Loucy (cell line): ENCODE data around the gene SCN4A.
"Not testable (repeated sequence)": the region's sequence is repeated elsewhere in the genome, so short reads cannot be mapped to it uniquely, and the experiment has no call there.

Experiments used
- H2AFZ ChIP-seq: fragments of 200-600 bp; sonication (generic); 2 replicates; pipeline ENCODE4 v1.6.0; 2016; ENCODE audit warnings: antibody characterized with exemption, mild to moderate bottlenecking, low read length, moderate library complexity
- H3F3A ChIP-seq: fragments of 200-600 bp; 2 replicates; pipeline ENCODE4 v1.6.0; 2016; ENCODE audit warnings: antibody characterized with exemption, low read depth, mild to moderate bottlenecking
- H3K27me3 ChIP-seq: fragments of 200-600 bp; sonication (generic); 2 replicates; pipeline ENCODE4 v1.6.1; 2014; ENCODE audit warnings: low read length, mild to moderate bottlenecking; ENCODE audit not compliant: insufficient read depth, poor library complexity, severe bottlenecking
- H3K36me3 ChIP-seq: fragments of 200-600 bp; sonication (generic); 2 replicates; pipeline ENCODE4 v1.6.1; 2016; ENCODE audit warnings: low read length; ENCODE audit not compliant: insufficient read depth
- H3K4me1 ChIP-seq: fragments of 200-600 bp; sonication (generic); 2 replicates; pipeline ENCODE4 v1.5.1; 2014; ENCODE audit warnings: low read length, mild to moderate bottlenecking; ENCODE audit not compliant: insufficient read depth, poor library complexity, severe bottlenecking
- H3K4me2 ChIP-seq: fragments of 200-600 bp; sonication (generic); 2 replicates; pipeline ENCODE4 v1.6.0; 2014; ENCODE audit warnings: antibody characterized with exemption, low read length, low read depth, mild to moderate bottlenecking; ENCODE audit not compliant: poor library complexity, severe bottlenecking
- H3K4me3 ChIP-seq: fragments of 200-600 bp; sonication (generic); 2 replicates; pipeline ENCODE4 v1.5.1; 2014; ENCODE audit warnings: low read length, mild to moderate bottlenecking, mixed read lengths; ENCODE audit not compliant: poor library complexity, severe bottlenecking
- H3K79me2 ChIP-seq: fragments of 200-600 bp; sonication (generic); 2 replicates; pipeline ENCODE4 v1.6.1; 2014; ENCODE audit warnings: low read length; ENCODE audit not compliant: insufficient read depth
- H3K9ac ChIP-seq: fragments of 200-600 bp; sonication (generic); 2 replicates; pipeline ENCODE4 v1.6.0; 2014; ENCODE audit warnings: mild to moderate bottlenecking, low read depth, low read length, moderate library complexity; ENCODE audit not compliant: poor library complexity, severe bottlenecking
- H3K9me2 ChIP-seq: fragments of 200-600 bp; sonication (generic); replicated peaks from 2 replicates; pipeline ENCODE4 v1.6.1; 2016; ENCODE audit warnings: low read depth, low read length, mixed read lengths
- H3K9me3 ChIP-seq: fragments of 200-600 bp; sonication (generic); 2 replicates; pipeline ENCODE4 v1.6.1; 2014; ENCODE audit warnings: mild to moderate bottlenecking, antibody characterized with exemption, low read length, low read depth; ENCODE audit not compliant: insufficient read depth
- H4K20me1 ChIP-seq: fragments of 200-600 bp; sonication (generic); 2 replicates; pipeline ENCODE4 v1.6.0; 2014; ENCODE audit warnings: antibody characterized with exemption, low read length, mild to moderate bottlenecking; ENCODE audit not compliant: insufficient read depth, poor library complexity, severe bottlenecking
- EZH2phosphoT487 ChIP-seq: fragments of 200-600 bp; IDR thresholded peaks from 2 replicates; pipeline ENCODE4 v1.6.1; 2018; ENCODE audit warnings: antibody characterized with exemption, mild to moderate bottlenecking, moderate library complexity, borderline replicate concordance
- TF ChIP-seq, protein P1 (sequence below): fragments of 200-600 bp; sonication (generic); conservative IDR thresholded peaks from 2 replicates; pipeline ENCODE4 v1.5.1; 2014; ENCODE audit warnings: mild to moderate bottlenecking, antibody characterized with exemption, low read length

SCN4A gene

GRCh38 chr17:63918305-63918704 lies 54.4 kb downstream of the SCN4A start:
- no peaks in the 10 kb centered on the region for H3K36me3 ChIP-seq
- no peaks in the 10 kb centered on the region for H3K27me3 ChIP-seq
- H3K4me2 ChIP-seq, result no peak overlapping the region
- no peaks in the 10 kb centered on the region for H4K20me1 ChIP-seq
- no peaks in the 10 kb centered on the region for H3F3A ChIP-seq
- no peaks in the 10 kb centered on the region for H3K79me2 ChIP-seq
- H3K9me3 ChIP-seq, result no peaks in the 10 kb centered on the region
- peaks cover 13% of the 10 kb centered on the region for H3K4me1 ChIP-seq
- TF ChIP-seq EZH2phosphoT487, result no peak
- no peaks in the 10 kb centered on the region for H3K9me2 ChIP-seq
- H3K4me3 ChIP-seq, result no peak overlapping the region
- no peak overlapping the region for H3K9ac ChIP-seq
- H2AFZ ChIP-seq, result no peak overlapping the region

- no peaks in the 10 kb centered on the region for H3K27me3 ChIP-seq
- no peaks in the 10 kb centered on the region for H3F3A ChIP-seq
- peaks cover 13% of the 10 kb centered on the region for H3K4me1 ChIP-seq
- no peak overlapping the region for H3K4me2 ChIP-seq
- no peak overlapping the region for H3K4me3 ChIP-seq
- H3K36me3 ChIP-seq, result no peaks in the 10 kb centered on the region
- H3K9me2 ChIP-seq, result no peaks in the 10 kb centered on the region
- no peak overlapping the region for H2AFZ ChIP-seq
- no peak overlapping the region for H3K9ac ChIP-seq
- H3K9me3 ChIP-seq, result no peaks in the 10 kb centered on the region
- H3K79me2 ChIP-seq, result no peaks in the 10 kb centered on the region
- no peaks in the 10 kb centered on the region for H4K20me1 ChIP-seq
- TF ChIP-seq, protein P1, sequence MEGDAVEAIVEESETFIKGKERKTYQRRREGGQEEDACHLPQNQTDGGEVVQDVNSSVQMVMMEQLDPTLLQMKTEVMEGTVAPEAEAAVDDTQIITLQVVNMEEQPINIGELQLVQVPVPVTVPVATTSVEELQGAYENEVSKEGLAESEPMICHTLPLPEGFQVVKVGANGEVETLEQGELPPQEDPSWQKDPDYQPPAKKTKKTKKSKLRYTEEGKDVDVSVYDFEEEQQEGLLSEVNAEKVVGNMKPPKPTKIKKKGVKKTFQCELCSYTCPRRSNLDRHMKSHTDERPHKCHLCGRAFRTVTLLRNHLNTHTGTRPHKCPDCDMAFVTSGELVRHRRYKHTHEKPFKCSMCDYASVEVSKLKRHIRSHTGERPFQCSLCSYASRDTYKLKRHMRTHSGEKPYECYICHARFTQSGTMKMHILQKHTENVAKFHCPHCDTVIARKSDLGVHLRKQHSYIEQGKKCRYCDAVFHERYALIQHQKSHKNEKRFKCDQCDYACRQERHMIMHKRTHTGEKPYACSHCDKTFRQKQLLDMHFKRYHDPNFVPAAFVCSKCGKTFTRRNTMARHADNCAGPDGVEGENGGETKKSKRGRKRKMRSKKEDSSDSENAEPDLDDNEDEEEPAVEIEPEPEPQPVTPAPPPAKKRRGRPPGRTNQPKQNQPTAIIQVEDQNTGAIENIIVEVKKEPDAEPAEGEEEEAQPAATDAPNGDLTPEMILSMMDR, result no peak
- no peak for TF ChIP-seq EZH2phosphoT487
Measured at GRCh38 chr17:63917646-63918045, 55.1 kb downstream of the SCN4A start.

DNA sequence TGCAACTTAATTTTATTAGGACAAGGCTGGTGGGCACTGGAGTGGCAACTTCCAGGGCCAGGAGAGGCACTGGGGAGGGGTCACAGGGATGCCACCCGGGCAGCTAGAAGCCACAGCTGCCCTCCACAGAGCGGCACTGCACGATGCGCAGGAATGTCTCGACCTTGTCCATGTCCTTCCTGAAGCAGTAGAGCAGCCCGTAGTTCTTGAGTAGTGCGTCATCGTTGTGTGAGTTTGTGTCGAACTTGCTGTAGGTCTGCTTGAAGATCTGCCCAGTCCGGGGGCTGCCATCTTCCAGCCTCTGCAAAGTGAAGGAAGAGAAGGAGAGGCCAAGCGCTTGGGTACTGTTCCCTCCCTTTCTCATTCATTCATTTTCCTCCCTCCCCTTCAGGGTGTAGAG lies 55.5 kb downstream of the SCN4A start:
- not testable (repeated sequence) for H3K9ac ChIP-seq, H3K9me2 ChIP-seq, H2AFZ ChIP-seq, H3K27me3 ChIP-seq, H3K9me3 ChIP-seq, H3K4me2 ChIP-seq, H4K20me1 ChIP-seq, H3F3A ChIP-seq, H3K36me3 ChIP-seq, H3K4me3 ChIP-seq, H3K79me2 ChIP-seq
- peaks cover 13% of the 10 kb centered on the region for H3K4me1 ChIP-seq

DNA sequence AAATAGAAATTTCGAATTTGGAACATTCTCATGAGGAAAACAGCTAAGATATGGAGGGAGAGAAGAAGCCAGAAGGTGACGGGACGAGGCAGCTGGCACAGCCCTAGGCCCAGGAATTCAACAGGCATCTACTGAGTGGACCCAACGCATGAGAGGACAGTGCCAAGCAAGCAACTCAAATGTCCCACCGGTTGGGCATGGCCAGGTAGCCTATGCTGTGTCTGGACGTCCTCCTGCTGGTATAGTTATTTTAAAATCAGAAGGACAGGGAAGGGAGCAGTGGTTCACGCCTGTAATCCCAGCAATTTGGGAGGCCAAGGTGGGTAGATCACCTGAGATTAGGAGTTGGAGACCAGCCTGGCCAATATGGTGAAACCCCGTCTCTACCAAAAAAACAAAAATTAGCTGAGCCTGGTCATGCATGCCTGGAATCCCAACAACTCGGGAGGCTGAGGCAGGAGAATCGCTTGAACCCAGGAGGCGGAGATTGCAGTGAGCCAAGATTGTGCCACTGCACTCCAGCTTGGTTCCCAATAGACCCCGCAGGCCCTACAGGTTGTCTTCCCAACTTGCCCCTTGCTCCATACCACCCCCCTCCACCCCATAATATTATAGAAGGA lies 56.0 kb downstream of the SCN4A start:
- Histone ChIP-seq H3K27me3 (no peaks in the 10 kb centered on the region), H3K79me2 (no peaks in the 10 kb centered on the region), H3K4me3 (no peak overlapping the region), H3K9me3 (no peaks in the 10 kb centered on the region), H4K20me1 (no peaks in the 10 kb centered on the region), H3K9me2 (no peaks in the 10 kb centered on the region), H3F3A (no peaks in the 10 kb centered on the region), H3K9ac (no peak overlapping the region), H3K4me1 (peaks cover 13% of the 10 kb centered on the region), H3K36me3 (no peaks in the 10 kb centered on the region), H2AFZ (no peak overlapping the region), H3K4me2 (no peak overlapping the region)
- no peak for TF ChIP-seq EZH2phosphoT487
- TF ChIP-seq, protein P1, result no peak

- H3K4me2 ChIP-seq, H3K9ac ChIP-seq, H3K79me2 ChIP-seq, H3K9me2 ChIP-seq, H3F3A ChIP-seq, H4K20me1 ChIP-seq, H3K36me3 ChIP-seq, H3K4me3 ChIP-seq, H2AFZ ChIP-seq, H3K9me3 ChIP-seq, H3K27me3 ChIP-seq: not testable (repeated sequence)
- peaks cover 12% of the 10 kb centered on the region for H3K4me1 ChIP-seq
Measured at GRCh38 chr17:63915753-63916152, 57.0 kb downstream of the SCN4A start.
